Pons (tissue), 1 donor: ENCODE results near the gene UNKL.

Source experiments
- DNase-seq: peaks from one replicate; pipeline ENCODE4 v3.0.0-alpha.2; 2016; ENCODE audit warnings: low spot score

The UNKL gene

DNA sequence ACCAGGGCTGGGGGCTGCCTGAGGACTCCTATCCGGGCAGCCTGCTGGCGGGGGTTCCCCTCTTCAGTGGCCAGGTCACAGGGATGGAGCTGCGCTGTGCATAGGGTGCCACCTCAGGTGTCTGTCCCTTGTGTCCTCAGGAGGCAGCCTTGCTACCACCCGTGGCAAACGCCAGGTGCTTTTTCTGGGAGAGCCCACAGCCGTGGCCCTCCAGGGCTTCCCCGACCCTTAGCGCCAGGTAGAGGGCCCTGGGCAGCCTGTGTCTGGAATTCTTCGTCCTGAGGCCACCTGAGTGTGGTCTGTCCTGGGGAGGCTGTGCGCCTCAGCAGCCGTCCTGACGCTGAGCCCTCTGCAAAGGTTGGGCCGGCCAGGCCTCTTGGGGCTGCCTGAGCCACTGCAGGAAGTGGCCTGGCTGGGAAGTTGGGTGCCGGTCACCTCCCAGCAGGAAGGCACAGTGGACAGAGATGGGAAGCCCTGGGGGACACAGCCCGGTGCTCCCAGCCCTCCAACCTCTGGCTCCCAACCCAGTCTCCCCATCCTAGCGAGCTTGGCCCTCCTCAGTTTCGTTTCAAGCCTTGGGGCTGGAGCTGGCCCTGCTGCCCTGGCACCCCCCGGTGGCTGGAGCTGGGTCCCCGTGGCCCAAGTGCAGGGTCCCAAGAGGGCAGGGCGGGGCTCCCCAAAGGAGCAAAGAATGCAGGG lies 88.7 kb downstream of the UNKL start:
- DNase-seq = no peak

DNA sequence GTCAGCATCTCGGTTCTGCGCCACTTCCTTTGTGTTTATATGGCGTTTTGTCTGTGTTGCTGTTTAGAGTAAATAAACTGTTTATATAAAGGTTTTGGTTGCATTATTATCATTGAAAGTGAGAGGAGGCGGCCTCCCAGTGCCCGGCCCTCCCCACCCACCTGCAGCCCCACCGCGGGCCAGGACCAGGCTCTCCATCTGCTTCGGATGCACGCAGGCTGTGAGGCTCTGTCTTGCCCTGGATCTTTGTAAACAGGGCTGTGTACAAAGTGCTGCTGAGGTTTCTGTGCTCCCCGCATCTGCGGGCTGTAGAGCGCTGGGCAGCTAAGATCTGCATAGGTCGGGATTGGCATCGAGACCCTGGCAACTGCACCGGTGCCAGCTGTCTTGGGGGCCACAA lies 89.2 kb downstream of the UNKL start:
- no peak for DNase-seq

DNA sequence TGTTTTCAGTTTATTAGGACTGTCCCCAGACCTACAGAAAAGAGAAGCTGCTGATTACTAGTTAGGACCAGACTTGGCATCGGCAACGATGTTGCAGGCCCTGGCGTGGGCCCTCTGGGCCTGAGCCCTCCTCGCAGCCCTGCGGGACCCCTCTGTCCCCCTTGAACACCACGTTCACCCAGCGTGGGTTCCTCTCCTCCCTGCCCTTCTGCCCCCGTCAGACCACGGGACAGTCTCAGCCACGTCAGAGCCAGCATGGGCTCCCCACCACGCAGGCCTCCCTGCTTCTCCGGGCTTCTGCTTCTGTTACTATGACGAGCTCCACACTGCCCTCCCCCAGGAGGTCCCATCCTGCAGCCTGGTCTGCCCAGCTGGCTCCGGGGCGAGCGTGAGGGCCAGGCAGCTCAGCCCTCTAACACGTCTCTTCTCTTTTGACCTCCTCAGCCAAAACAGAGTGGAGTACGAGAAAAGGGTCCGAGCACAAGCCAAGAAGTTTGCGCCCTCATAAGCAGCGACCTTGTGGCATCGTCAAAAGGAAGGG lies 90.1 kb downstream of the UNKL start:
- DNase-seq = no peak

DNA sequence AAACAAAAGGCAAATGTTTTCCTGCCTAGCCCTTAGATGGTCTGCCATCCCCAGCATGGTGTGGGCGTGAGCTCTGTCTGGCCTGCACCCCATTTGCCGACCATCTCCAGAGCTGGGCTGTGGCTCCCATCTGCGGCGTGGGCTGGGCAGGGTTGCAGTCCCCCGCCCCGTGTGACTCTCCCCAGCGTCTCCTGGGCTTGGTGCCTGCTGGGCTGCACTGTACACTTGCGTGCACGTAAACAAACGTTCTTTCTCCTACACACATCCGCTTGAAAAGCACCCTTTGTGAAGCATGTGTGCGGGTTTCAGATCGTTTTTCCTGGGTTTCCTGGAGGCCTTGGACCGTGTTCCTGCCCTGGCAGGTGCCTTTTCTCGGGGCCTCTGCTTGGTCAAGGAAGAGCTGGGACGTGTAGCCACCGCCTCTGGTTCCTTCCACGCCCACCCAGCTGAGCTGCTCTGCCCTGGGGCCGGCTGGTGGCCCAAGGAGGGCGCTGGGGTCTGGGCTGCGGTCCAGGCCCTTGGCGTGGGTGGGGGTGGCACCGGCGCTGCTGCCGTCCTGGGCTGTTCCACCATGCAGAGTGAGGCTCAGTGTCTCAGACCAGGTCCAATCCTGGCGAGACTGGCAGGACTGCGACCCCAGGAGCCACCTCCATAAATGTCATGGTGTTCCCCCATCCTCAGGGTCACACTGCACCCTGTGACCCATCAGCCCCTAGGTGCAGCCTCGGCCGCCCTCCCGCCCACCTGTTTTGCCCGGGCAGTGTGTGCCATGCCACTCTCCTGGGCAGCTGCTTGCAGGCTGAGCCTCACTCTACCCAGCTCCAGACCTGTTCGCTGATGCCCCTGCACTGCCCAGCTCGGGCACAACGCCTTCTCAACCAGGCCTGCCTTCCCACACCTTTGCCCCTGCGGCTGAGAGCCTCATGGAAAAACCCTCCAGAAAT lies 90.9 kb downstream of the UNKL start:
- peak; percentile 71 for DNase-seq

DNA sequence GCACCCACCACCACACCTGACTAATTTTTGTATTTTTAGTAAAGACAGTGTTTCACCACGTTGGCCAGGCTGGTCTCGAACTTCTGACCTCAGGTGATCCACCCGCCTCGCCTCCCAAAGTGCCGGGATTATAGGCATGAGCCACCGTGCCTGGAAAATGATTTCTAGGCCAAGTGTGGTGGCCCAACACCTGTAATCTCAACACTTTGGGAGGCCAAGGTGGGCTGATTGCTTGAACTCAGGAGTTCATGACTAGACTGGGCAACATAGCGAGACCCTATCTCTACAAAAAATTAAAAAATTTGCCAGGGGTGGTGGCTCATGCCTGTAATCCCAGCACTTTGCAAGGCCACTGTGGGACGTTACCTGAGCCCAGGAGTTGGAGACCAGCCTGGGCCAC lies 92.1 kb downstream of the UNKL start:
- no peak for DNase-seq

DNA sequence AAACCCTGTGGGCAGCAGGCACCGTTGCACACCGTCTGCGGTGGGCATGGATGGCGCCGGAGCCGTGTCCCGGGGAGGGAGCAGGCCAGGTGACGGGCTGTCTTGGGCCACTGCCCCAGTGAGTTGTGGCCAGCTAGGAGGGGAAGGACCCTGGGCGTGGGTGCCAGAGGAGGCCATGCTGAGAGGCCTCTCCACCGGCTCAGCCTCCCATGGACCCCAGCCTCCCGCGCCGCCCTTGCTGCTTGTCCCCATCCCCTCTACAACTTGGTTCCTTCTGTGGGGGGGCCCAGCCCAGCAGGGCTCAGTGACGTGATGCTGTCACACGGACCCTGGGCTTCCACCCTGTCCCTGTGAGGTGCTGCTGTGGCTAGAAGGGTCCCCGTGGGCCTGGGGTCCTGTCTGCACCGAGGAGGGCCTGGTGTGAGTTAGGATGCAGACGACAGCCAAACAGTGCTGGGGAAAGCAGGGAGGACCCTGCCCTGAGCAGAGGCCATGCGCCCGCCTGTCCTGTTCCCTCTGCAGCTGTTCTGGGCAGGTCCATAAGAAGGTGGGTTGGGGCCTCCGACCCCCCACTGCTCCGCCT lies 93.8 kb downstream of the UNKL start:
- DNase-seq = no peak

DNA sequence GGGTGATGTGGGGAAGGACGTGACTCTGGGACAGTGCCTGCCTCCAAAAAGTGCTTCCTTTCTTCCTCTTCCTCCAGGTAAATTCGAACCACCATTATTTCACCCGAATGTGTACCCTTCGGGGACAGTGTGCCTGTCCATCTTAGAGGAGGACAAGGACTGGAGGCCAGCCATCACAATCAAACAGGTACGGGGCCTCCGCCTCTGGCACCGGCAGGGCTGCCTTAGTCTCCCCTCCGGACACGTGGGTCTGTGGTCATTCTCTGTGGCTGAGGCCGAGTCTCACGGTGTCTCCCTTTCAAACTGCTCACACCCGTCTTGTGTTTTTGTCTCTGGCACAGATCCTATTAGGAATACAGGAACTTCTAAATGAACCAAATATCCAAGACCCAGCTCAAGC lies 94.4 kb downstream of the UNKL start:
- DNase-seq = no peak

DNA sequence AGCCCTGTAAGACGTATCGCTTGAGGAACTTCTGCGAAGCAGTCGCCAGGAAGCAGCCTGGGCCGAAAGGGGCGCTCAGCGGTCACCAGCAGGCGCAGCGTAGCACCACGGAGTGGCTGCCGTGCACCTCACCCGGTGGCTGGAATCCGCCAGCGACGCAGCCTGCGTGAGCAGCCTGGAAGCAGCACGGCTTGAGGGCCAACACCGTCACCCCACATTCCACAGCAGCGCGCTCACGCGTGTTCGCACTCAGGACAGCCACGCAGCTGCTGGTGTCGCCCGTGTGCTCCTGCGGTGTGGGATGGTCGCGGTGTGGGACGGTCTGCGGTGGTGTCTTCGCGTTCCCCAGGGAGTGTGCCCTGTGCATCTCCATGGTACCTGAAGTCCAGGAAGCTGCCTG lies 95.5 kb downstream of the UNKL start:
- no peak for DNase-seq

DNA sequence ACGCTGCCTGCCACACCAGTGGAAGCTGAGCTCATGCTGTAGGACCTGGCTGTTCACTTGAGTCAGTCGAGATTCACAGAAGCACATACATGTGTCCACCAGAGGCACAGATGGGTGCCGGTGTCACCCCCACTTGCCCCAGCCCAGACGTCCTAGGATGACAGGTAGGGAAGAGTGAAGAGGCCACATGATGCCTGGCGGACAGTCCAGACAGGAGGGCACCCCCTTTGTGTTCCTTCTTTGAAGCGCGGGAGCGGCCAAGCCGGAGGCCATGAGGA lies 96.3 kb downstream of the UNKL start:
- DNase-seq = no peak

DNA sequence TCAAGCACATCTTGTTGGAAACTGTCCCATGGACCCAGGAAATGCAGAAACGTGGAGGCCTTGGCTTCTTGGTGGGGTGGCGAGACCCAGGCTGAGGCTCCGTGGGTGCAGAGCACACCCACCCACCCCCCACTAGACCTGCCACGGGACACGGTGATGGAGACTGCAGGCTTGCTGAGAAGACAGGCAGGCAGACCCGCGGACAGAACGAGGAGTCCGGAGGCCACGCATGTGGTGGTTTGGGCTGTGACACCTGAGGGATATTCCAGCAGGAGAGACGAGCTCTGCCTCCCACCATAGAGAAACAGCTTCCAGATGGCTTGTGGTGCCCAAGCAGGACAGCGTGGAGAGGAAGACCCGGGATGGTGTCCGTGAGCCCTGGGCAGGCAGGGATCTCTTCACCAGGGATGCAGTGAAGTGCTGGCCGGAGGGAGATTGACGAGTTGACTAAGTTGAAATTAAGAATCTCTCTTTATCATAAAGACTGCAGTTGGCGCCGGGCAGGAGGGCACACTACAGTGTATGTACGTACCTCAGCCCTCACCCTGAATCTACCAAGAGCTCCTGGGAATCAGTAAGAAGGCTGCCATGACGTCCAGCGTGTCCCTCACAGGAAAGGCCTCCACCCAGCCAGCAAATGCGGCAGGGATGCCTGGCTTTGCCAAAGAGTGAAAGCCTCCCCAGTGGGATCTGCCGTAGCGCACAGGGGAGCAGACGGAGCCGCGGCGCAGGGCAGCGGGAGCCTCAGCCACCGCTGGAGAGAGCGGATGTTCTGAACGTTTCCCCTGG lies 96.8 kb downstream of the UNKL start:
- no peak for DNase-seq

DNA sequence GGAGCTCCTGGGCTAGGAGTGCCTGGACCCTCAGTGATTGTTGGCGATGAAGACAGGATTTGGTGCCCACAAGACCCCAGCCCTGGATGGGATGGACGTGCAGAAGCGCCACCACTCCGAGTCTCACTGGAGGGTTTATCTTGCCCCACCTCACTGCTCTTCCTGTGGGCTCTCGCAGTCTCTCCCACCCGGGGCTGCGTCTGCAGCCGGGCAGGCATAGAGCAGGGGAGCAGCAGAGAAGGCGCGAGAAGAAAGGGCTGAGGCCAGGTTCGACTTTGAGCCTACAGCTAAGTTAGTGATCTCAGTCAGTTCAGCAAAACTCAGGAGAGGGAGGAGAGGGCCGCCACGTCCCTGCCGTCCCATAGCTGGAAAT lies 98.5 kb downstream of the UNKL start:
- DNase-seq = no peak

DNA sequence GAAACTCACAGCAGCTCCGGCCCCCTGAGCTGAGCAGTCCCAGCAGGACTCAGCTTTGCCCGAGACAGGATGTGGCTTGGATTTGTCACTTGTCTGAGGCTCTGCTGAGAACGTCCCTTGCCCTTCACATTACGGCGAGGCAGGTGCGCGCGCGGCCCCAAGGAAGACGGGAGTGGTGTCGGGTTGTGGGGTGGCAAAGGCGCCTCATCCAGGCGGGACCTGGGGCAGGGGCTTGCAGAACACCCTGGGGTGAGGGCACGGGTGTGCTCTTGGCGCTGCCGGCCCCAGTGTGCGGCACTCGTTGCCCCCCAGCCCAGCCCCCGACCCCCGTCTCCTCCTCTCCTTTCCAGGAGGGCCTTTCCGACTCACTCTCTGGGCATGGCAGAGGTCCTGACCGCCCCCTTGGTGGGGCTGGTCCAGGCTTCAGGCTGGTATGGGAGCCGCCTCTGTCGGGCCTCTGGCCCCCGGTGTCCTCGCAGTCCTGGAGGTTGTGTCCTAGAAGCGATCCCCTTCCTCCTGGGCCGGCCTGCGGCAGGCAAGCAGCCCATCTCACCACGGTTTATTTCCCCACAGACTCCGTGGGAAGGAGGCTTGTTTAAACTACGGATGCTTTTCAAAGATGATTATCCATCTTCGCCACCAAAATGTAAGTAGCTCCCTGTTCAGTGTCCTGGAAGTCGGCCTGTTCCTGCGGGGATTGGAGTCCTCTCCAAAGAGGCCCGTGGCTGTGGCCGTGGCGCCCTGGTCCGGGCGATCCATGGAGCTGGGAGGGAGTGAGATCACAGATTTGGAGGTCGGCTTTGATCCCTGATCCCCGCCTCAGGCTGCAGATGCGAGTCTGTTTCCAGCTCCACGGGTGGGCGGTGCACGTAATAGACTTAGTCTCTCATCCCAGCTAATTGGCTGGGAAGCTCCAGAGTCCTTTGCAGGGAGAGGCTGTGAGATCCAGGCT lies 99.1 kb downstream of the UNKL start:
- no peak for DNase-seq

DNA sequence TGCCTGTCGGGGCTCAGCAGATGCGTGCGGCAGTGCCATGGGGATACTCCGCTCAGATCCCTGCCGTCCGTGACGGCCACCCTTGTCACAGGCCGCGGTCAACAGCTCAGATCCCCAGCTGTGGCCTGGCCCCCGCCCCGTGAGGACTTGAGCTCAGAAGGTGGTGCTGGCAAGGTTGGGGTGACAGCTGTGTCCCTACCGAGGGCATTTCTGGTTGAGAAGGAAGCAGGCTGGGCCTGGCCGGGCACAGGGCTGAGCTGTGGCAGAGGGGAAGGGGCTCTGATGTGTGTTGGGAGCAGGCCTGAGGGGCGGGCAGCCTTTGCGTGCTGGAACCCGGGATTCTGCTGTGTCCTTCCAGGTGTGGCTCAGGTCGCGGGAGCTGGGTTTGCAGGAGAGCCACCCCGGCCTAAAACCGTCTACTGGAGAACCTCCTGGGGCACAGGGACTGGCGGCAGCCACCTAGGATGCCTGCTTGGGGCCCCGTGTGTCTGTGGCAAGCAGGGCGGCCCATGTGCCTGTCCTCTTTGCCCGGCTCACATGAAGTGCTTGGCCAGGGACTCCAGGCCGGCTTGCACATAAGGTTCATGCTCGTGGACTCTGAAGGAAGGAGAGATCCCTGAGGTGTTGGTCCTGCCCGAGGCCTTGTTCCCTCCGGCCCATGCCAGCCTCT lies 100.0 kb downstream of the UNKL start:
- no peak for DNase-seq

DNA sequence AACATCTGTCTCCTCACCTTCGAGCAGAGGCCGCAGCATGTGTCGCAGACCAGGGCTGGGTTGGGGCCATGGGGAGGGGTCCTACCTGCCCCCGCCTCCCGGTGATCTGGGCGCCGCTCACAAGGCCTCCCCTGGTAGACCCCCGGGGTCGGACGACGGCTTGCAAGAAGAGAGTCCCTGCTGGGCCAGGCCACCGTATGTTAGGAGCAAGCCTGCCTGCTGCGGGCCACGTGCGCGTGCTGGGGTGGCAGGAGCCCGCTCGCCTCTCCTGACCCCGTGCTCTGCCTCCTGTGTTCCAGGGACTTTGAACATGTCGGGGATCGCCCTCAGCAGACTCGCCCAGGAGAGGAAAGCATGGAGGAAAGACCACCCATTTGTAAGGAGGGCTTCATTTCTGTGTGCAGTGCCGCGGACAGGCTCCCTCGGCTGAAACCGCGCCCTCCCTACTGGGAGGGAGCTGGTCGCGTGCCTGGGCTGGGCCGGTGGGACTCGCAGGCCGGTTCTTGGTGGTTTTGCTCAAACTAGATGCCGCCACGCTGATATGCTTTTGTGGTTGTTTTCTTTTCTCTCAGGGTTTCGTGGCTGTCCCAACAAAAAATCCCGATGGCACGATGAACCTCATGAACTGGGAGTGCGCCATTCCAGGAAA lies 100.7 kb downstream of the UNKL start:
- DNase-seq = no peak
